NCI-H526 (cell line): ENCODE measurements around the gene CLEC3B.
"Not testable (repeated sequence)": the region's sequence is repeated elsewhere in the genome, so short reads cannot be mapped to it uniquely, and the experiment has no call there.

Source experiments
- DNase-seq, 2 experiments: peaks; one replicate each; lab custom pipeline; 2025; lab: John Stamatoyannopoulos, UW

The CLEC3B gene, protein sequence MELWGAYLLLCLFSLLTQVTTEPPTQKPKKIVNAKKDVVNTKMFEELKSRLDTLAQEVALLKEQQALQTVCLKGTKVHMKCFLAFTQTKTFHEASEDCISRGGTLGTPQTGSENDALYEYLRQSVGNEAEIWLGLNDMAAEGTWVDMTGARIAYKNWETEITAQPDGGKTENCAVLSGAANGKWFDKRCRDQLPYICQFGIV

GRCh38 chr3:45026038-45026437 lies at the start of gene CLEC3B:
Gene CLEC3B, plus strand, starts transcription at chr3:45026303. Its CDS starts 60 bp downstream, at chr3:45026363.
- DNase-seq: no peak

- no peak for DNase-seq
These were observed 44.9 kb upstream of the CLEC3B start for GRCh38 chr3:44981220-44981619.

GRCh38 chr3:44981751-44982150 lies 44.4 kb upstream of the CLEC3B start:
- DNase-seq: no peak

DNA sequence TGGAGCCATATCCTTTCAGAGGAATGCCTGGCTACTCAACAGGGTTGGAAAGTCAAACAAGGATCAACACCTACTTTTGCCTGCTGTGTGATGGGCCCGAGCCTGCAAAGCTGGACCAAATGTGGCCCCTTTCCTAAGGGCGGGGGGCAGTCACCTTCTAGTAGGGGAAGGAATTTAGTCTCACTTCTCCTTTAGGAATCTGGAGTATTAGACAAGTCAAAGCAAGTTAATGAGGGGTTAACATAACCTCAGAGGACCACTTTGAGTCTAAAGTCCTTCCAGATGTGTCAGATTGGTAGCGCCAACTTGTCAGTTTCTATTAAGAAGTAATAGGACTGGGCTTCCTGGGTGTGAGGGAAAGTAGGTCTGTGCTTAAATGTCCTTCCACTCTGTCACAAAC lies 43.3 kb upstream of the CLEC3B start:
- DNase-seq: no peak

GRCh38 chr3:44983484-44983941 lies 42.6 kb upstream of the CLEC3B start:
- DNase-seq: no peak

- no peak for DNase-seq
These were observed 41.8 kb upstream of the CLEC3B start for GRCh38 chr3:44984335-44984734.

GRCh38 chr3:44986330-44986729 lies 39.8 kb upstream of the CLEC3B start:
- DNase-seq: not testable (repeated sequence)

DNA sequence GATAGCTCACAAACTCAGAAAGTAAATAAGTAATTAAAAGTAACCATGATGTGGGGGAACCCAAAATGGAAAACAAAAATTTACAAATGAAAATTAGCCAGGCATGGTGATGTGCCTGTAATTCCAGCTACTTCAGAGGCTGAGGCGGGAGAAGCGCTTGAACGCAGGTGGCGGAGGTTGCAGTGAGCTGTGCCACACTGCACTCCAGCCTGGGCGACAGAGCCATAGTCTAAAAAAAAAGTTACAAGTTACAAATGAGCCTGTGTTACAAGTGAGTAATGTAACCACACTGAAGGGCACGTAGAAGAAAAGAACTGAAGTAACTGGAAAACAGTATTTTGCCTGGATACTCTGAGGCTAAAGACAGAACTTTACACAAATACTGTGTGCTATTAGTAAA lies 38.8 kb upstream of the CLEC3B start:
- DNase-seq: no peak

GRCh38 chr3:44988073-44988472 lies 38.0 kb upstream of the CLEC3B start:
- no peak for DNase-seq

DNA sequence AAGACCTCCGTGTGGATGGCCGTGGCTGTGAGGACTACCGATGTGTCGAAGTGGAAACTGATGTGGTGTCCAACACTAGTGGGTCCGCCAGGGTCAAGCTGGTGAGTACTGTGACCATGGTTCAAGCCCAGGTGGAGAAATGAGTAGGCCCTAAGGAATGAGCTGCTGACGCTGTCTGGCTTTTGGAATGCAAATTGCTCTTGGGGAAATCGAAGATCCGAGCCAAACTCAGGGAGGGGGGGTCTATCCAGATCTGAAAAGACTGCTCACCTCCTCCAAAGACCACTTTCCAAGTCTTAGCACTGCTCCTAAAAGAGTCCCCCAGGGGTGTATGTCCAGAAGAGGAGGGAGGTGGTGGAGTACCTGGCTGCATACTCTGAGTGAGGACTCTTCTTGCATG lies 37.0 kb upstream of the CLEC3B start:
- DNase-seq: no peak

DNA sequence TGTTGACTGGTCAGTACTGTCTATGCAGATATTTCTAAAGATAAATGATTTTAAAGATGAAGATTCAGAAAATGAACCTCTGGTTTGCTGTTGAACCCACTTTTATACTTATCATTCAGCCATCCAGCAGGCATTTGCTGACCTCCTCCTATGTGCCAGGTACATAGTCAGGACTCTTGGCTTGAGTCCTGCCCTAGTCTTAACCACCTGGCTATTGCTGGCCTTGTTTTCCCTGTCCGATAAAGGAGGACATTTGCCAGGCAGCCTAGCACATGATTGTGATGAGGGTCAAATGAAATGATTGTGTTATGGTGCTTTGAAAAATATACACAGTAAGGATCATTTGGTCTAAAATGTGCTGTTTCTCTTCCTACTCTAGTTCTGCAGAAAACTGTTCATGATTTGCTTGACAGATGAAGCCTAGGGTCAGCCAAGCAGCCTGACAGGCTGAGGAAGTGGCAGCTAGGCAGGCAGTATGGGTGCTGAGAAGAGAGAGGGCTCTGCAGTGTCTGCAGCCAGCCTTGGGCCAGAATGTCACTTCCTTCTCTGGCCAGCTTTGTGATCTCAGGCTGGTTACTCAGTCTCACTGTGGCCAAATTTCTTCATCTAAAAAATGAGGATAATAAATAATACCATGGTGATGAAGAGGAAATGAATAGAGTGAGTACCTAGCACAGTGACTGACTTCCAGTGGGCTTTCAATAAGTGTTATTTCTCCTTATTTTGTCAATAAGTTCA lies 36.3 kb upstream of the CLEC3B start:
- no peak for DNase-seq

- DNase-seq: no peak
These were observed 34.8 kb upstream of the CLEC3B start for GRCh38 chr3:44991326-44991725.

DNA sequence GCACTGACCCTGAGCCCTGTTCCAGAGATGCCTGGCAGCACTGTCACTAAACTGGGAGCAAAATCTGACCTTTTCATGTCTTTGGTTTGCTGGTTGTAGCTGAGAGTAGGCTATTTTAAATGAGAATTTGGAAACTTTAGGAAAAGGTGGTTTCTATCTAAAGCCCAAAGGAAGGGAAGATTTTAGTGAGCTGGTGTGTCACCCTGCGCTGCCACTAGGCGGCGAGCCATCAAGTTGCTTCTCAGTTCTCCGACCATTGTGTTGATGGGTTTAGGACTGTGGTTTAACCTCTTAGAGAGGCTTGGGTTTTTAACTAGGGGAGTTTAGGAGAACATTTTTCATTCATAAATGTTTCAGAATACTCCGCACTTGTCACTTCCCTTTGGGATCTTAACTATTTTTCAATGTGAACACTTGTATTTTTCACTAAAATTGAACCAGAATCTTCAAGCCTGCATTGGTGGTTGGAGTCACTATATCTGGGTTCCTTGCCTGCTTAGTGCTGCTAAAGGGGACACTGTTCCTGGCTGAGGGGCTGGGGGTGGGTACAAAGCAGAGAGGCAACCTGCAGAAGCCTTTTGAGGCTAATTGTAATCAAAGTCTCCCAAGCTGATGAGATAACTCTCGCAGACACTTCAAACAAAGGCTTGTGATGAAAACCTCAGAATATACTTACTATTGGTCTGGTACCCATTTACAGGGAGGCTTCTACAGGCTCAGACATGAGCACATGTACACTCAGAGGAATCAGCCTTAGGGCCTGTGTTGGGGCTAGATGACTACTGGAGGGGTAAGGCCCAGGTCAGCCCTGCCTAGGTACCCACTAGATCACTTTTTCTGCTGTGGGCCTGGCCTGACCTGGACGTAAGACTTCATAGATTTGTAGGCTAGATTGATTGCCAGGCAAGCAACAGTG lies 33.3 kb upstream of the CLEC3B start:
- DNase-seq: peak in 1 of 2 experiments; percentile 6

- no peak for DNase-seq
These were observed 32.5 kb upstream of the CLEC3B start for GRCh38 chr3:44993471-44994205.

GRCh38 chr3:44995142-44995770 lies 30.8 kb upstream of the CLEC3B start:
- no peak for DNase-seq

DNA sequence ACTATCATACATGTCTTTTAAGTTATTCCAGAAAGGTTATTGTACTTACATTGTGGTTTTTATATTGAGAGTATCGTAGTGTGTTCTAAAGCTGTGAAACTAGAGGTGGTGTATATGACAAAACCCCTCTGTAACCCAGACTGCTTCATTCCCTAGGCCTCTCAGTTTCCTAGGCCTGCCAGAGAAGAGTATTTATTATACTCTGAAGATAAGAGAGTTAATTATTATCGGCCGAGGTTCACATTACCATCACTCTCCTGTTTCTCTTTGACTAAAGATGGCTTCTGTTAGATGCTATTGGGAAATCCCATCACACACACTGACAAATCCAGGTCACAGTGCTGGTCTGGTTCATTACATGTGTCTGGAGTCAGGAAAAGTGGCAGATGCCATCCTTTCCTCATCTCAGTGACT lies 29.5 kb upstream of the CLEC3B start:
- no peak for DNase-seq

DNA sequence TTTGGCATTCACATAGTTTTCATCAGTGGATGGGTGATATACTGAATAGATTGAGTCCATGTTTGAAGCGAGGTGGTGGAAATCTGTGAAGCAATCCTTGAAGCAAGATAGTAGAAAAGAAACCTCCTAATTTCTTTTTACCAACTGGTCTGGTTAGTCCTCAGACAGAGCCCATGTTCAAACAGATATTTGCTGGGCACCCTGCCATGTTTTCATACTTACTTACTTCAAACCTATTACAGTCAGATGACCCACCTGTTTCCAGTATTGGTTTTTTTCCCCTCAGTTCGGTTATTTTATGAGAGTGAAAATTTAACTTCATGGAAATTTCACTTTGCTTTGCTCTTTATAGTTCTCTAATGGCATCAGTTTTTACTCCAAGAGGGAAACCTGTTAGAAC lies 26.3 kb upstream of the CLEC3B start:
- no peak for DNase-seq

- DNase-seq: no peak
These were observed 25.3 kb upstream of the CLEC3B start for GRCh38 chr3:45000823-45001222.

GRCh38 chr3:45001738-45002137 lies 24.4 kb upstream of the CLEC3B start:
- no peak for DNase-seq

GRCh38 chr3:45002139-45002660 lies 23.9 kb upstream of the CLEC3B start:
- DNase-seq: no peak

DNA sequence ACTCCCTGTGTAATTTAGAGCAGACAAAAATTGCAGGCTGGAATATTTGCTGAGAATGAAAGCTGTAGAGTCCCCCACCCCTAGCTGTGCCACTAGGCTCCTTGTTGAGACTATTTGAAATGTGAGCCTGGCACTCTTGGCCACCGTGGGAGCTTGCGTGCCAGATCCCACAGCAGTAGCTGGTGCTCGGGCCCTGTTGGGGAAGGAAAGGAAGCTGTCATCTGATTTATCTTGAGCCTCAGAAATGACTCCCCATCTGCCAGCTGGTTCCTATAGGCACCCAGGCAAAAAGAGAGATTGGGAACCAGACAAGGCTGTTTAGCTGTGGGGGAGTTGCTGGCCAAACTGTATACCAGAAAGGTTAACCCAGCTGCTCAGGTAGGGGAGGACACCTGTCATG lies 23.4 kb upstream of the CLEC3B start:
- no peak for DNase-seq
